SK-N-SH treated with all-trans-retinoic acid at 6 μM for 48 hours (cell line): ENCODE measurements around the gene RPL23.

Experiments used
- ATAC-seq: fragments of 200-7000 bp; cut with Tn5 transposase; 3 replicates; pipeline ENCODE4 v1.9.1; 2020; ENCODE audit warnings: mild to moderate bottlenecking, moderate library complexity
- ARNTL ChIP-seq: fragments of 450-650 bp; formaldehyde crosslinking; IDR thresholded peaks from 2 replicates; pipeline ENCODE4 v1.5.0; 2020; ENCODE audit warnings: low read depth, mild to moderate bottlenecking, moderate library complexity, borderline replicate concordance
- BACH2 ChIP-seq: fragments of 250-450 bp; sonication (Bioruptor Pico); IDR thresholded peaks from 2 replicates; pipeline ENCODE4 v1.9.0; 2021; ENCODE audit warnings: mild to moderate bottlenecking, borderline replicate concordance
- CREB5 ChIP-seq: fragments of 250-450 bp; sonication (Bioruptor Pico); IDR thresholded peaks from 2 replicates; pipeline ENCODE4 v1.5.1; 2020; ENCODE audit warnings: low read depth, mild to moderate bottlenecking, moderate library complexity
- CSDC2 ChIP-seq: fragments of 250-450 bp; sonication (Bioruptor Pico); IDR thresholded peaks from 2 replicates; pipeline ENCODE4 v1.5.0; 2020; ENCODE audit warnings: mild to moderate bottlenecking, moderate library complexity
- CSRNP3 ChIP-seq: fragments of 250-450 bp; sonication (Bioruptor Pico); IDR thresholded peaks from 2 replicates; pipeline ENCODE4 v1.5.1; 2021; ENCODE audit warnings: mild to moderate bottlenecking, moderate library complexity
- GLIS3 ChIP-seq: fragments of 250-450 bp; sonication (Bioruptor Pico); IDR thresholded peaks from 2 replicates; pipeline ENCODE4 v1.5.0; 2020; ENCODE audit warnings: mild to moderate bottlenecking, moderate library complexity
- ISL1 ChIP-seq: fragments of 250-450 bp; sonication (Bioruptor Pico); IDR thresholded peaks from 2 replicates; pipeline ENCODE4 v2.1.2; 2022; ENCODE audit warnings: mild to moderate bottlenecking, moderate library complexity
- OSR1 ChIP-seq: fragments of 250-450 bp; sonication (Bioruptor Pico); IDR thresholded peaks from 2 replicates; pipeline ENCODE4 v1.8.0; 2022; ENCODE audit warnings: moderate library complexity, mild to moderate bottlenecking, inconsistent platforms
- PATZ1 ChIP-seq: fragments of 250-450 bp; sonication (Bioruptor Pico); IDR thresholded peaks from 2 replicates; pipeline ENCODE4 v1.8.0; 2020; ENCODE audit warnings: mild to moderate bottlenecking, moderate library complexity, borderline replicate concordance
- POU6F1 ChIP-seq: fragments of 250-450 bp; sonication (Bioruptor Pico); IDR thresholded peaks from 2 replicates; pipeline ENCODE4 v1.8.0; 2021; ENCODE audit warnings: low read depth, mild to moderate bottlenecking, moderate library complexity, borderline replicate concordance
- PPARA ChIP-seq: fragments of 250-450 bp; sonication (Bioruptor Pico); IDR thresholded peaks from 2 replicates; pipeline ENCODE4 v1.5.0; 2020; ENCODE audit warnings: mild to moderate bottlenecking, borderline replicate concordance
- RARB ChIP-seq: fragments of 250-450 bp; sonication (Bioruptor Pico); IDR thresholded peaks from 2 replicates; pipeline ENCODE4 v1.8.0; 2021; ENCODE audit warnings: mild to moderate bottlenecking, moderate library complexity
- SNAI2 ChIP-seq: fragments of 250-450 bp; sonication (Bioruptor Pico); IDR thresholded peaks from 2 replicates; pipeline ENCODE4 v1.5.0; 2020; ENCODE audit warnings: mild to moderate bottlenecking, moderate library complexity
- TCF4 ChIP-seq: fragments of 250-450 bp; sonication (Bioruptor Pico); IDR thresholded peaks from 2 replicates; pipeline ENCODE4 v1.8.0; 2021; ENCODE audit warnings: mild to moderate bottlenecking, moderate library complexity, borderline replicate concordance
- TOX ChIP-seq: fragments of 250-450 bp; sonication (Bioruptor Pico); IDR thresholded peaks from 2 replicates; pipeline ENCODE4 v1.8.0; 2021; ENCODE audit warnings: mild to moderate bottlenecking, moderate library complexity, borderline replicate concordance
- ZC3H10 ChIP-seq: fragments of 250-450 bp; sonication (Bioruptor Pico); IDR thresholded peaks from 2 replicates; pipeline ENCODE4 v1.5.1; 2021; ENCODE audit warnings: mild to moderate bottlenecking, moderate library complexity
- ZFP3 ChIP-seq: fragments of 250-450 bp; sonication (Bioruptor Pico); IDR thresholded peaks from 2 replicates; pipeline ENCODE4 v1.5.0; 2020; ENCODE audit warnings: mild to moderate bottlenecking, moderate library complexity
- ZFP30 ChIP-seq: fragments of 450-650 bp; formaldehyde crosslinking; IDR thresholded peaks from 2 replicates; pipeline ENCODE4 v1.5.0; 2022; ENCODE audit warnings: mild to moderate bottlenecking, moderate library complexity
- ZNF70 ChIP-seq: fragments of 450-650 bp; formaldehyde crosslinking; IDR thresholded peaks from 2 replicates; pipeline ENCODE4 v1.5.0; 2020; ENCODE audit warnings: mild to moderate bottlenecking, moderate library complexity
- ZNF8 ChIP-seq: fragments of 450-650 bp; formaldehyde crosslinking; IDR thresholded peaks from 2 replicates; pipeline ENCODE4 v1.5.0; 2020; ENCODE audit warnings: mild to moderate bottlenecking, moderate library complexity

Gene RPL23

GRCh38 chr17:38853292-38854219 is at the start of gene RPL23:
TSS of gene RPL23 (minus strand) at chr17:38853721. CDS start at chr17:38853710, 11 bp downstream.
- peak; percentile 90 for ATAC-seq
- TF ChIP-seq ZNF70 (CRISPR knock-in tag) (no peak), RARB (CRISPR knock-in tag) (no peak), ZNF8 (CRISPR knock-in tag) (no peak), POU6F1 (CRISPR knock-in tag) (no peak), PATZ1 (CRISPR knock-in tag) (peak; percentile 69; the same call in 1 of the 2 replicates), SNAI2 (CRISPR knock-in tag) (no peak), TOX (CRISPR knock-in tag) (0 out of 2 replicates have a peak, but pooled peaks have one; percentile 14), BACH2 (CRISPR knock-in tag) (no peak), CSDC2 (CRISPR knock-in tag) (no peak), OSR1 (CRISPR knock-in tag) (no peak), CSRNP3 (CRISPR knock-in tag) (peak; percentile 80; the same call in 1 of the 2 replicates), PPARA (CRISPR knock-in tag) (no peak), ISL1 (CRISPR knock-in tag) (no peak), ZC3H10 (no peak), CREB5 (CRISPR knock-in tag) (0 out of 2 replicates have a peak, but pooled peaks have one; percentile 19)

GRCh38 chr17:38900978-38901656 is 47.6 kb upstream of the RPL23 start:
- no peak for TF ChIP-seq PPARA (CRISPR knock-in tag)
- ATAC-seq, result peak; percentile 73

GRCh38 chr17:38899421-38899820 is 45.9 kb upstream of the RPL23 start:
- TF ChIP-seq PATZ1 (CRISPR knock-in tag), result no peak
- TF ChIP-seq ARNTL (CRISPR knock-in tag), result no peak
- no peak for TF ChIP-seq GLIS3 (CRISPR knock-in tag)
- no peak for TF ChIP-seq TCF4 (CRISPR knock-in tag)
- no peak for TF ChIP-seq PPARA (CRISPR knock-in tag)
- TF ChIP-seq ISL1 (CRISPR knock-in tag), result no peak
- TF ChIP-seq ZFP3 (CRISPR knock-in tag), result no peak
- TF ChIP-seq ZFP30 (CRISPR knock-in tag), result no peak
- TF ChIP-seq, all 23 proteins: peak for 0
- no peak for ATAC-seq
